ENCODE data around the gene OR2T8.

- no peak for TF ChIP-seq CTCF (IDR thresholded peaks at IDR 0.05)
- no peak for TF ChIP-seq POLR2A (IDR thresholded peaks at IDR 0.05)
Measured at GRCh38 chr1:247905181-247905580, 14.9 kb upstream of the OR2T8 start.
